ENCODE results near the gene INTS11. TPM values are rescaled to one million over a fixed set of nuclear protein-coding genes. Genes with fewer than 3 reads are reported as not detected.

Gene INTS11
- total and polyA plus RNA-seq, 5 donors from 2014 or later = 66.2 to 138 (median 69.2) TPM

GRCh38 chr1:1310476-1311053 is 13.9 kb downstream of the INTS11 start:
- Histone ChIP-seq H3K4me3 (ENCODE audit: low read depth, low read length) (no peak overlapping the region), H3K27ac (ENCODE audit: insufficient read depth, low read length, poor library complexity, severe bottlenecking) (no peak overlapping the region), H3K4me1 (ENCODE audit: control insufficient read depth, insufficient read depth, low read length, poor library complexity, severe bottlenecking) (peaks cover 34% of the 10 kb centered on the region), H3K36me3 (ENCODE audit: control insufficient read depth, insufficient read depth, low read length) (peaks cover 23% of the 10 kb centered on the region), H3K27me3 (ENCODE audit: control insufficient read depth, insufficient read depth, low read length) (no peaks in the 10 kb centered on the region), H3K9me3 (ENCODE audit: control insufficient read depth in 2 of 2, low read length in 2 of 2) (no peaks in the 10 kb centered on the region)
- no peaks in the 10 kb centered on the region for H3K36me3 Mint-ChIP-seq
- ATAC-seq (ENCODE audit: low read depth in 2 of 2) (no peak), DNase-seq (no peak)
- peaks cover 0 to 3% (median 0%) of the 10 kb centered on the region in 7 donors for H3K9me3 Mint-ChIP-seq
- no peaks in the 10 kb centered on the region for H3K27me3 Mint-ChIP-seq
- peak overlapping the region; percentile 52 to 90 (median 58) for H3K4me3 Mint-ChIP-seq
- H3K27ac Mint-ChIP-seq = peak overlapping the region in 1 of 3 donors; percentile 60
- peaks cover 0 to 18% (median 8%) of the 10 kb centered on the region in 4 donors for H3K4me1 Mint-ChIP-seq

GRCh38 chr1:1310109-1310385 is 14.4 kb downstream of the INTS11 start:
- Histone ChIP-seq H3K27me3 (ENCODE audit: control insufficient read depth, insufficient read depth, low read length) (no peaks in the 10 kb centered on the region), H3K27ac (ENCODE audit: insufficient read depth, low read length, poor library complexity, severe bottlenecking) (no peak overlapping the region), H3K4me3 (ENCODE audit: low read depth, low read length) (no peak overlapping the region), H3K36me3 (ENCODE audit: control insufficient read depth, insufficient read depth, low read length) (peaks cover 22% of the 10 kb centered on the region), H3K4me1 (ENCODE audit: control insufficient read depth, insufficient read depth, low read length, poor library complexity, severe bottlenecking) (peaks cover 40% of the 10 kb centered on the region), H3K9me3 (ENCODE audit: control insufficient read depth in 2 of 2, low read length in 2 of 2) (no peaks in the 10 kb centered on the region)
- Mint-ChIP-seq H3K4me1 (peaks cover 0 to 23% (median 8%) of the 10 kb centered on the region in 4 donors), H3K9me3 (peaks cover 0 to 3% (median 0%) of the 10 kb centered on the region in 7 donors), H3K4me3 (peak overlapping the region; percentile 31 to 63 (median 54)), H3K36me3 (no peaks in the 10 kb centered on the region), H3K27ac (peak overlapping the region in 1 of 3 donors; percentile 60), H3K27me3 (no peaks in the 10 kb centered on the region)
- DNase-seq (no peak), ATAC-seq (ENCODE audit: low read depth in 2 of 2) (no peak)

GRCh38 chr1:1309251-1310108 is 15.0 kb downstream of the INTS11 start:
- no peak overlapping the region for H3K4me3 ChIP-seq (ENCODE audit: low read depth, low read length)
- peaks cover 45% of the 10 kb centered on the region for H3K4me1 ChIP-seq (ENCODE audit: control insufficient read depth, insufficient read depth, low read length, poor library complexity, severe bottlenecking)
- Mint-ChIP-seq H3K27ac (no peak overlapping the region), H3K4me1 (peaks cover 0 to 24% (median 8%) of the 10 kb centered on the region in 4 donors), H3K36me3 (no peaks in the 10 kb centered on the region), H3K4me3 (peak overlapping the region; percentile 54 to 91 (median 70)), H3K9me3 (peaks cover 0 to 3% (median 0%) of the 10 kb centered on the region in 7 donors), H3K27me3 (no peaks in the 10 kb centered on the region)
- H3K36me3 ChIP-seq (ENCODE audit: control insufficient read depth, insufficient read depth, low read length) = peaks cover 19% of the 10 kb centered on the region
- DNase-seq = no peak
- H3K9me3 ChIP-seq (ENCODE audit: control insufficient read depth in 2 of 2, low read length in 2 of 2) = no peaks in the 10 kb centered on the region
- ATAC-seq (ENCODE audit: low read depth in 2 of 2) = no peak
- H3K27me3 ChIP-seq (ENCODE audit: control insufficient read depth, insufficient read depth, low read length) = no peaks in the 10 kb centered on the region
- peak overlapping the region; percentile 89 for H3K27ac ChIP-seq (ENCODE audit: insufficient read depth, low read length, poor library complexity, severe bottlenecking)

- Histone ChIP-seq H3K36me3 (ENCODE audit: control insufficient read depth, insufficient read depth, low read length) (peaks cover 16% of the 10 kb centered on the region), H3K27ac (ENCODE audit: insufficient read depth, low read length, poor library complexity, severe bottlenecking) (peak overlapping the region; percentile 89), H3K4me1 (ENCODE audit: control insufficient read depth, insufficient read depth, low read length, poor library complexity, severe bottlenecking) (peaks cover 46% of the 10 kb centered on the region), H3K4me3 (ENCODE audit: low read depth, low read length) (no peak overlapping the region), H3K9me3 (ENCODE audit: control insufficient read depth in 2 of 2, low read length in 2 of 2) (no peaks in the 10 kb centered on the region), H3K27me3 (ENCODE audit: control insufficient read depth, insufficient read depth, low read length) (no peaks in the 10 kb centered on the region)
- peaks cover 0 to 3% (median 0%) of the 10 kb centered on the region in 7 donors for H3K9me3 Mint-ChIP-seq
- no peaks in the 10 kb centered on the region for H3K27me3 Mint-ChIP-seq
- peak in 1 of 3 donors; percentile 15 for DNase-seq
- peak overlapping the region; percentile 86 to 94 (median 91) for H3K4me3 Mint-ChIP-seq
- H3K27ac Mint-ChIP-seq = peak overlapping the region; percentile 5 to 92 (median 73)
- H3K36me3 Mint-ChIP-seq = no peaks in the 10 kb centered on the region
- ATAC-seq (ENCODE audit: low read depth in 2 of 2) = no peak
- peaks cover 0 to 26% (median 8%) of the 10 kb centered on the region in 4 donors for H3K4me1 Mint-ChIP-seq
These were observed 15.7 kb downstream of the INTS11 start for GRCh38 chr1:1308756-1309250.

GRCh38 chr1:1307923-1308755 is 16.3 kb downstream of the INTS11 start, which contains the start of the genes ACAP3 and PUSL1:
TSS of gene ACAP3 (minus strand) at chr1:1307930. CDS start at chr1:1307815, 115 bp downstream.
TSS of gene PUSL1 (plus strand) at chr1:1308597. CDS start at chr1:1308644, 47 bp downstream.
- peak within 1 kb of the TSS; percentile 75 to 92 (median 91) for H3K27ac Mint-ChIP-seq
- no peaks in the 10 kb centered on the region for H3K27me3 Mint-ChIP-seq
- Histone ChIP-seq H3K27me3 (ENCODE audit: control insufficient read depth, insufficient read depth, low read length) (no peaks in the 10 kb centered on the region), H3K27ac (ENCODE audit: insufficient read depth, low read length, poor library complexity, severe bottlenecking) (peak within 1 kb of the TSS; percentile 89), H3K36me3 (ENCODE audit: control insufficient read depth, insufficient read depth, low read length) (peaks cover 11% of the 10 kb centered on the region), H3K9me3 (ENCODE audit: control insufficient read depth in 2 of 2, low read length in 2 of 2) (no peaks in the 10 kb centered on the region), H3K4me3 (ENCODE audit: low read depth, low read length) (peak within 1 kb of the TSS; percentile 71), H3K4me1 (ENCODE audit: control insufficient read depth, insufficient read depth, low read length, poor library complexity, severe bottlenecking) (peaks cover 46% of the 10 kb centered on the region)
- H3K4me1 Mint-ChIP-seq = peaks cover 0 to 26% (median 8%) of the 10 kb centered on the region in 4 donors
- ATAC-seq (ENCODE audit: low read depth in 2 of 2) = peak; percentile 69 to 74
- DNase-seq = peak; percentile 82 to 95 (median 92)
- no peaks in the 10 kb centered on the region for H3K36me3 Mint-ChIP-seq
- peak within 1 kb of the TSS; percentile 87 to 94 (median 91) for H3K4me3 Mint-ChIP-seq
- peaks cover 0 to 3% (median 0%) of the 10 kb centered on the region in 7 donors for H3K9me3 Mint-ChIP-seq

- peaks cover 46% of the 10 kb centered on the region for H3K4me1 ChIP-seq (ENCODE audit: control insufficient read depth, insufficient read depth, low read length, poor library complexity, severe bottlenecking)
- no peak overlapping the region for H3K27ac ChIP-seq (ENCODE audit: insufficient read depth, low read length, poor library complexity, severe bottlenecking)
- H3K36me3 Mint-ChIP-seq = no peaks in the 10 kb centered on the region
- peaks cover 0 to 3% (median 0%) of the 10 kb centered on the region in 7 donors for H3K9me3 Mint-ChIP-seq
- no peaks in the 10 kb centered on the region for H3K27me3 ChIP-seq (ENCODE audit: control insufficient read depth, insufficient read depth, low read length)
- H3K27ac Mint-ChIP-seq = peak overlapping the region; percentile 75 to 91 (median 90)
- DNase-seq = no peak
- ATAC-seq (ENCODE audit: low read depth in 2 of 2) = no peak
- no peaks in the 10 kb centered on the region for H3K27me3 Mint-ChIP-seq
- H3K4me3 ChIP-seq (ENCODE audit: low read depth, low read length) = peak overlapping the region; percentile 71
- no peaks in the 10 kb centered on the region for H3K9me3 ChIP-seq (ENCODE audit: control insufficient read depth in 2 of 2, low read length in 2 of 2)
- peaks cover 0 to 26% (median 8%) of the 10 kb centered on the region in 4 donors for H3K4me1 Mint-ChIP-seq
- H3K4me3 Mint-ChIP-seq = peak overlapping the region; percentile 87 to 91 (median 90)
- H3K36me3 ChIP-seq (ENCODE audit: control insufficient read depth, insufficient read depth, low read length) = peaks cover 8% of the 10 kb centered on the region
These were observed 17.1 kb downstream of the INTS11 start for GRCh38 chr1:1307261-1307922.

All from CD4-positive, CD25-positive, alpha-beta regulatory T cell (primary cell).